ENCODE data around the gene HOXA2.

The HOXA2 gene

DNA sequence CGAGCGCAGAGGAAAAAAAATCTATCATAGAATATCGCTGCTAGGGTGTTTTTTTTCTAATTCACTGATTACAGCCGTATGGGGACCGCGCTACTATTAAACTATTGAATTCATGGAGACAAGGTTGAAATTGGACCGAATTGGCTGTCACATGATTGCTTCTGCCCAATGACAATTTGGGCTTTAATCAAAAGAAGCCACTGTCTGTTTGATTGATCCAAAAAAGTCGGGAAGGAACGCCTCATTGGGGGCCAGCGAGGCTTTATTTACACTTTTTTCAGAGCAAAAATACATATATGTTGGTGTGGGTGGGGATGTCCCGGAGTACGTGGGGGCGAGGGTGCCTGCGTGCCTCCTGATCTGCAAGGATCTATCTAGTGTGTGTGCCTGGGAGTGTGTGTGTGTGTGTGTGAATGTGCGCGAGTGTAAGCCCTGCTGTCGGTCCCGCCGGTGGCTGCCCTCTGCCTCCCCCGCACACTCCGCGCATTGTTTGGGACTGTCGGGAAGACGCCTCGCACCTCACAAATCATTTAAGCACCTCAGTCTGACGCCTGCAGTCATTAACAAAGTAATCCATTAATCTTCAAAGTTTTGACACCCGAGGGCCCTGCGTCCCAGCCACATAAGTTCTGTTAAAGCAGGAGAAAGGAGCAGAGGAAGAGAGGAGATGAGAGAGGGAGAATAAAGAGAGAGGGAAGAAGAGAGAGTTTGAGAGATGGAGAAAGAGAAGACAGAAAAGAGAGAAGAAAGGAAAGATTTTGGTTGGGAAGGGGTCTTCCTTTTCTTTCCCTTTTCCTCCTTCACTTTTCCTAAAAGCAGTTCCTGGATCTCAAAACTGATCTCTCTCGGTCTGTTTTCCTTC is at the start of gene HOXA2:
Gene HOXA2, minus strand, starts transcription at position 103 of the 862 bp plus-strand sequence. CDS start 183 bp downstream, outside the sequence.
- DNase-seq, result no peak

DNA sequence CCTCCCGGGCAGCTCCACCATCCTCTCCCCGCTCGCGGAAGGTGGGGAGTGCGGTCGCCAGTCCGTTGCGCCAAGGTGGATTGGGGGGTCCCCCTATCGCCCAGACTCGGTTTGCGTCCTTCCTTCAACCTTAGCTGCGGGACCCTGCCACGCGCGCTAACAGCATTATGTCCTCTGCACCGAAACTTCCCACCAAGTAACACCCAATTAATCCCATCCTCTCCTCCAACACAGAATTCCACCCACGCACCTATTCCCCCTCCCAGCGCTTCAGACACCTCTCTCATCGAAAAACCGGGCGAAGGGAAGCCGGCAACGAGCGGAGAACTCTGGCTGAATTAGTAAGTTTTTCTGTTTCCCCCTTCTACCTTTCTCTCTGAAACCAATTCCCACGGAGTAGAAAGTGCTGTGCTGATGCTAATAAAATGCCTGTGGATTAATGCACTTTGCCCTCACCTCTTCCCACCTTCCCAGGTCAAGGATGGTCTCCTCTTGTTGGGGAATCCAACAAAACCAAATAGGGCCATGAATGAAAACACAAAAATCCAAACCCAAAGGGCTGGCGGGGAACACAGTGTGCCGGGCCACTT is 49.0 kb upstream of the HOXA2 start:
- no peak for DNase-seq

DNA sequence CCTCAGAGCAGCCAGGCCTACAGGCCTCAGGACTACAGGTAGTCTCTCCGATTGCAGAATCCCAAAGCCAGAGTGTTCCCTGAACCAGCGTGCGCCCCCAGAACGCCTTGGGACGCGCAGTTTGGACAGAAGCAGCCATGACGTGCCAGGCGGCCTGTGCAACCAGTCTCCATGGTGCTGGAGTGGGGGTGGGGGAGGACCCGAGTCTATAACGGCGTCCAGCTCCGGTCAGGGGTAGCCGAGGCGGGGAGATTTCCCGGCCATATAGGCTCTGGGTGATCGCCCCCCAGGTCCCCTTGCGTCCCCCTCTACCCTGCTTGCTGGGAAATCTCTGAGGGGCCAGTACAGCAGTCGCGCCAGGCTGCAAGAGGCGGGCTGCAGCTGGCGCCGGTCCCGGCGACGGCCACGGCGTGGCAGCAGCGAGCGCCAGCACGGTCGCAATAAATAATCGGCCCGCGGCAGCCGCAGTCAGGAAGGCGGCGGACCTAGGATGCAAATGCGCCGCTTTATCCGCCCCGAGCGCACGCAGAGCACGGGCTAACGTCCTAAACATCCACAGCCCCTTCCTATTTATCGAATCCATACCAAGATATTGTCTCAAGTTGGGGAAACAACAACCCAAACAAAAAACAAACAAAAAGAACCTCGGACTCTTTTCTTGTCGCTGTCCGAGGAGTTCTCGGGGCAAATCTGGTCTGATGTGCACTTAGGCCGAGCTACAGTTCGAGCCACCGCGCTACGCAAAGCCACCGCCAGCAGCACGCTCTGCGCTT is 48.3 kb upstream of the HOXA2 start:
- DNase-seq, result peak; percentile 84

DNA sequence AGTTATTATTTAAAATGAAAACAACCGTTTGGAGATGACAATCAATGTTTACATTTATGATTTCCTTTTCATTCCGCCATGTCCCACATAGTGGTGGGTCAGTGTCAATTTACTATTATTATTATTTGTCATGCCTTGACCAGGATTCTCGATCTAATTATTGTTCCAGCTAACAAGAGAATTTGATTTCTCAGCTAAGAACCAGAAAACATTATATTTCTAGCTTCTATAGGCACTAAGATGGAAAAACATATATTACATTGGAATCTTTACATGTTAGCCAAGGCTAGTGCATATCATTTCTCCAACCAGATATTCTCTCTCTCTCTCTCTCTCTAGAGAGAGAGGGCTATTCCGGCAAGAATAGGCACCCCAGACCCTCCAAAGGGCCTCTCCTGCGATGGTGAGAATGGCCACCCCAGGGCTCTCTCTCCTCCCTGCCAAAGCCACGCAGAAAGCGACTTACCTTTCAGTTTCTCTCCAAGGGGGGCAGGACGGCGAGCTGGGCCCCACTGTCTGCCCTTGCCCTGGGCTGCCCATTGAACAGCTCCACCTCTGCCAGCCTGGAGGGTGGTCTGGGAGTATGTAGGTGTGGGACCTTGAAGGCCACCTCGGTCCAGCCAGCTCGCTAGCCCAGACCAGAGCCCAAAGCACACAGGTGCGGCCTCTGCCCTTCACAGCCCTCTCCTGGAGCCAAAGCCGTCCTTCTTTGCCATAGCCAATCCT is 47.5 kb upstream of the HOXA2 start:
- DNase-seq, result no peak

DNA sequence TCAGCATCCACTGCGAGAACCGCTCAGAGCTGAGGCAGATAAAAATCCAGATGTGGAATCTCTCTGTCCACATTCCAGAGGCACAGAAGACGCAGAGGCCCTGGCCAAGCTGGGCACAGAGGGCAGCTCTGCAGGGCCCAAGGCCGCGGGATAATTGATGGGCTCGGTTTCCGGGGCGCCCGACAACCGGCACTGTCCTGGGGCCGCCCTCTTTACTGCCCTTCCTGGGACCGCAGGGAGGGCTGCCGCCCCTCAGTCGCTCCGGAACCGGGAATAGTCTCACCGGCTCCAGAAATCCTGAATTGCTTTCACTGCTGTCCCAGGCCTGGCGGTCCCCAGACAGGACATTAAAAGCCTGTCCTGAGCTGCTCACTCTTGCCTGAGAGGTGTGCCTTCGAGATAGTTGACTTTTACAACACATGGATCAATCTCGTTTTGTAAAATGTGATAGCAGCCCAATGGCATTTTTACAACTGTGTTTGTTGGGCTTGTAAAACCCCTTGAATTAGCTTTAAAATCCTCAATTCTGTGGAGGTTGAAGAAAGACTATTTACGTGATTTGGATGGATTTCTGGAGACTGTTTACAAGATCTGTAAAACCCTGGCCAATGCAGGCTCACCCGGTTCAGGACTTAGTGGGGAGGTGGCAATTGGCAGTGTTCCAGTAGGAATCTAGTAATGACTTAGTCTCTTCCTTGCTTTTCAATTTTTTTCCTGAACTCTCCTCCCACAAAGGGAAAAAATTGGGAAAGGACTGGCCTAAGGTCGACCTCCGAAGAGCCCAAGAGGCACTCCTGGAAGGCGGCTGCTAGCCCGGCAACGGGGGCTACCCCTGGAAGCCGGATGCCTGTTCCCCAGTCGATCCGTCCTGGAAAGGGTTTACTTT is 46.5 kb upstream of the HOXA2 start:
- no peak for DNase-seq

DNA sequence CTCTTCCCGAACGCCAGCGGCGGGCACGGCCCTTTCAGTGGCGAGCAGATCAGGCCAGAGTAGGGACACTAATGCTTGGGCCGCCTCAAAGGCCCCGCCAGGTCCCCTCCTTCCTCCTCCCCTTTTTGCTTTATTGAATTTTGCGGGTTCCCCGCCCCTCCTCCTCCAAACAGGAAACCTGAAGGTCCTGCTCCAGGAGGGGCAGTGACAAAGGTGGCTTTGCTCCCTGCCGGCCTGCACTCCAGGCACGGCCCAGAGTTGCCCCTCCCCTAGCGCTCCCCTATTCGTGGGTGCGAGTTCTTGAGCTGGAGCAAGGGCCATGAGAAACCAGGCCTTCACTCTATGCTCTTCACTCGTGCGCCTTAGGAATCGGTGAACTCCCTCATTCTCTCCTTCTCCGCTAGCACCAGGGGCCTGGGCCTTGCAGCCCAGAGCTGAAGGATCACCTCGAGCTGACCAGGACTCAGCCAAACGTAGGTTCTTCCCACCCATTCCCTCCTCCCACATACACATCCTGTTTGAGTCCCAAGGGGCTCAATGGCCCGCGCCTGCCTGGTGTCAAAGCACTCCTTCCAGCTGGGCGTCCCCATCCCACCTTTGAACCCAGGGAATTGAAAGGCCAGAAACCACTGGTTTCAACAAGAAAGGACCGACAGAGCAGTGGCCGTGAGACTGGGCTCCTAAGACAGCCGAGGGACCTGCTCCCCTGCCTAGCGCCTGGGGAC is 45.7 kb upstream of the HOXA2 start:
- DNase-seq, result no peak

DNA sequence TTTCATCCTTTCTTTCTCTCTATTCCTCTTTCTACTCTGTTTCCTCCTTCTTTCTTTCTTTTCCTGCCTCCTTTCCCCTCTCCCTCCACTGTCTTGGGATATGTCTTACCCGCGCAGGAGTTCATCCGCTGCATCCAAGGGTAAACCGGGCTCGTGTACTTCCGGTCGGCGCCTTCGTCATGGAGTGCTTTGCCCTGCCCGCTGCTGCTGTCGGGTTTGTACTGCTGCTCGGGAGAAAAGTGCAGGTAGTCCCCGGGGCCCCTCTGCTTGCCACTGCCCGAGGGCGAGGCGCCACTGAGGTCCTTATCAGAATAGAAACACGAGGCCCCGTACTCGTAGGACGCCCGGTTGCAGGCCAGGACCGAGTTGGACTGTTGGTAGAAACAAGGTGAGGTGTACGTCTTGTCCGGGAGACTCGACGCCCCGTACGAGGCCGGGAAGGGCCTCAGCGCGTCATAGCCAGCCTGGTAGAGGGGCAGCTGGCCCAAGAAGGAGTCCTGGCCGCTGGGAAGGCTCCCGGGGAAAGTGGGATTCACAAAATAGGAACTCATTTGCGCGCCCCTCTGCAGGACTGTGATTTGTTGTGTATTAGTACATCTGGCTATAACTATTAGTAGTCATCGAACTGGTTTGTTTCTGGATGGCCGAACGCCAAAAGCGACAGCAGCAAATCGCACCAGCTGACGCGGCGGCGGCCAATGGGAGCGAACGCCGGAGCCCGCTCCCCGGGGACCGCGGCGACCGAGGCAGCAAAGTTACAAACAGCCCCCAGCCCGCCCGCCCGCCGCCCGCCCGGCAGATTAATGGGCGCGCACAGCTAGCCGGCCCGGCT is 44.9 kb upstream of the HOXA2 start, which contains the start of gene HOXA6:
Gene HOXA6, minus strand, starts transcription at position 576 of the 832 bp plus-strand sequence. Its CDS starts 25 bp downstream, at position 551.
- no peak for DNase-seq

DNA sequence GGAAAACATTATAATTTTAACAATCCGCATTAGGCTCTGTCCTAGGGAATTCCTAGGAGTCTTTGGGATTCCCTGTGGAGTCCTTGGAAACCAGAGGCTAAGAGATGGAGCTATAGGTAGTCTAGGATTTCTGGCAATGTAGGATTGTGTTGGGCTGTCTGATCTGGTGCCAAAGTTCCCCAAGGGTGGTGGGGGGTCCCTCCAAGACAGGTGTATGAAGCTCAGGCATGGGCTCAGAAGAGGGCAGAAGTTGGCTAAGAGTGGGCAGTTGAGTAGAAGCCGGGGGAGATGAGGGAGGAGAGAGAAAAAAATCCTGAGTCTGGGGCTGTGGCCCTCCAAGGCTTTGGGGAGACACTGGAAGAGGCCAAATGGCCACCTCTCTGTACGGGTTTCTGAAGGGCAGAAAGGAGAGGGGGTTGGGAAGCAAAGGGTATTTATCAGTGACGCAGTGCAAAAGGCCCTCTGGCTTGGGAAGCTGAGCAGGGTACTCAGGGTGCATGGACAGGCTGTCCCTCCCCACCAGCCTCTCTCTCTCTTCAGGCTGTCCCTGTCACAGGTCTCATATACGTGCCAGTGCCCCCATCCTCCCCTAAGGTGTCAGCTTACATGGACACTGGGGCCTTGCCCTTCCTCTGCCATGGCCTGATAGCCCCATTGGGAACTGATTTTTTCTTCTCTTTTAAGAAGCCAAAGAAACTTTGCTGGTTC is 44.2 kb upstream of the HOXA2 start:
- no peak for DNase-seq

DNA sequence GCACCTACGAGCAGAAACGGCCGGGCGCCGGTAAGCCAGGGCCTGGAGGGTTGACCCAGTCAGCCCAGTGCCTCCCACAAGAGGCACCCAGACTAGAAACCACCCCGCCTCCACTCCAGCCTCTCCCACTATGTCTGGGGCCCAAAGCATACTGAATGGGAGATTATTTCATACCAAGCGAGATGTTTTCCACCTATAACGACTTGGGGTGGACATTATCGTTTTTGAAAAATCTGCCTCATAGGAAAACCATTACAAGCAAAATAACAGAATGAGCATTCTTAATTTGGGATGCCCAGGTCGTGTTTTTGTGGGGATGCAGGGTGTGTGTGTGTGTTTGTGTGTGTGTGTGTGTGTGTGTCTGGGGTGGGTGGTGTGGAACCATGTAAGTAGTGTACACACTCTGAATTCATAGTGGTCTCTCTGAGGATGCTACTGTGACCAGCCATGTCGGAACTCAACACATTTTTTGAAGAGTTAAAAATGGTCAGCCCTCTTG is 43.5 kb upstream of the HOXA2 start:
- DNase-seq, result no peak

DNA sequence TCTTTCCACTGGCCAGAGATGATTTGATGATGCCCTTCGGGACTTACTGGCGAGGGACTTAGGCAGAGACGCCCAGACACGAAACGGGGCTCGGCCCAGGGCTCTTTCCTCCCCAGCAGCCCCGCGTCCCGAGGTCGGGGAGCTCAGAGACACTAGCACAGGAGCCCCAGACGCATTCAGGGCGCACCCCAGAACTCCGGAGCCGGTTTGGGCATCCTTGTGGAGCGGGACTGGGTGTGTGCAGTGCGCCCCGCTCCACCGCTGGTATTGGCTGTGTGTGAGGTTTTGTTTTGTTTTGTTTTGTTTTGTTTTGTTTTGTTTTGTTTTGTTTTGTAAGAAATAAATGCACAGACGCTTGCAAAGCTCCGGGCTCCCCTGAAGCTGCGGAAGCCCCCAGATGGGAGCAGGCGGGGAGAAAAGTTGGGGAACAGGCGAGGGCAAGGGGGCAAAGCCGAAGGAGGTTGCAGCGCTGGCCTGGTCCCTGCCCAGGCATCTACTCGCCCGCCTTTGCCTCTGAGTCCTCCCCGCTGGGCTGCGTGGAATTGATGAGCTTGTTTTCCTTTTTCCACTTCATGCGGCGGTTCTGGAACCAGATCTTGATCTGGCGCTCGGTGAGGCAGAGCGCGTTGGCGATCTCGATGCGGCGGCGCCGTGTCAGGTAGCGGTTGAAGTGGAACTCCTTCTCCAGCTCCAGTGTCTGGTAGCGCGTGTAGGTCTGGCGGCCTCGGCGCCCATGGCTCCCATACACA is 42.9 kb upstream of the HOXA2 start:
- DNase-seq, result no peak

DNA sequence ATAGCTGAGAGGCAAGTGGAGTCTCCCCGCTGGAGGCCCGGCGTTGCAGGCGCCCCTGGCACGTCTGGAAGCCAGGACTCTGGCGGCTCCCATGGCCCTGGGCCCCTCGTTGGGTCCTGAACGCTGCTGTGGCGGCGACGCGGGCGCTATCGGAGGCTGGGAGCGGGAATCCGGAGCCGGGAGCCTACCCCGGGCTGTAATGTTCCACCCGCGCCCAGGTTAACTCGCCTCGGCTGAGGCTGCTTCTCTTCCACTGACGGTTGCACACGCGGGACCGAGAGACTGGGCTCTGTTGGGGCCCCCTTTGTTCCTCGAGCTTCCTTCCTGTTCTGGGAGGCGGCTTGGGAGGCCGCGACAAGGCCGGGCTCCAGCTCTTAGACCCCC is 42.3 kb upstream of the HOXA2 start:
- DNase-seq, result no peak

DNA sequence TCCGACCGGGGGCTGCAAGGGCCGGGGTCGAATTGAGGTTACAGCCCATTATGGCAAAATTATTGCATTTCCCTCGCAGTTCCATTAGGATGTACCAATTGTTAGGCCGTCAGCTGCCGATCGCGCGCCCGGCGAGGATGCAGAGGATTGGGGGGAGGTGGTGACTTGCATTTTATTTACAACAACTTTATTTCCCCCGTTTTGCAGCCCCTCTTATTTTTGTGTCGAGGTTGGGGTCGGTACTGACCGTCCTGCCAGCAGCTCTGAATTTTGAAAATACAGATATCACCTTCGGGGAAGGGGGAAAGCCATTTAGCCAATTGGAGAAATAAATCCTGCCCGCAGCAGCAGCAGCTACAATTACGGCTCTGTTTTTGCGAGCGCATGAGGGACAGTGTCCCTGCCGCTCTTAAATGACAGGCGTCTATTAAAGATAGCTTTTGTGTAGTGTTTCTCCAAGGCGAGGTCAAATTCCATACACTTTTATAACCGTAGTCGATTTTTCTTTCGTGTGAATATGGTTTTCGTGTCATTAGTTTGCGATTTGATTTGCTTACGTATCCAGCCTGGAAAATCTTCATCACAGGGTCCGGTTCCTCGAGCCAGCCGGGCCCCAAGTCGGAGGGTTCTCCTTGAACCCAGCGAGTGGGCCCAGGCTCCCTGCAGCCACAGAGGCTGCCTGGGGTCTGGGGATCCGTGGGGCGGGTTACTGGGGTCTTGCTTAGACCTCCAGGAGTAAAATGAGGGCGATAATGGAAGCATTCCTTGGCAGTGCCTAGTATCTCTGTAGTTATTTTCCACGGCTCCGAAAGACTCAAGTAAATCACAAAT is 41.7 kb upstream of the HOXA2 start:
- DNase-seq, result no peak

DNA sequence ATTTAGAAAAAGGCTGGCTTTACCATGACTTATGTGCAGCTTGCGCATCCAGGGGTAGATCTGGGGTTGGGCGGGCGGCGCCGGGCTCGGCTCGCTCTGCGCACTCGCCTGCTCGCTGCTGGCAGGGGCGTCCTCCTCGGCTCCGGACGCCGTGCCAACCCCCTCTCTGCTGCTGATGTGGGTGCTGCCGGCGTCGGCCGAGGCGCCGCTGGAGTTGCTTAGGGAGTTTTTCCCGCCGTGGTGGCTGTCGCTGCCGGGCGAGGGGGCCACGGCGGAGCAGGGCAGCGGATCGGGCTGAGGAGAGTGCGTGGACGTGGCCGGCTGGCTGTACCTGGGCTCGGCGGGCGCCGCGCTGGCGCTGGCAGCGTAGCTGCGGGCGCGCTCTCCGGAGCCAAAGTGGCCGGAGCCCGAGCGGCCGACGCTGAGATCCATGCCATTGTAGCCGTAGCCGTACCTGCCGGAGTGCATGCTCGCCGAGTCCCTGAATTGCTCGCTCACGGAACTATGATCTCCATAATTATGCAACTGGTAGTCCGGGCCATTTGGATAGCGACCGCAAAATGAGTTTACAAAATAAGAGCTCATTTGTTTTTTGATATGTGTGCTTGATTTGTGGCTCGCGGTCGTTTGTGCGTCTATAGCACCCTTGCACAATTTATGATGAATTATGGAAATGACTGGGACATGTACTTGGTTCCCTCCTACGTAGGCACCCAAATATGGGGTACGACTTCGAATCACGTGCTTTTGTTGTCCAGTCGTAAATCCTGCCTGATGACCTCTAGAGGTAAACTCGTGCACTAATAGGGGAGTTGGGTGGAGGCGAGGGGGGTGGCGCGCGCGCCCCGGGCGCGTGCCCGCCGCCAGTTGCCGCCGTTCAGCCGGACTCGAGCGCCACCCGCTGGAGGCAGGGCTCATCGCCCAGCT is 40.8 kb upstream of the HOXA2 start, which contains the start of gene HOXA5:
Gene HOXA5, minus strand, starts transcription at position 659 of the 927 bp plus-strand sequence. Its CDS starts 74 bp downstream, at position 585.
- DNase-seq, result no peak

DNA sequence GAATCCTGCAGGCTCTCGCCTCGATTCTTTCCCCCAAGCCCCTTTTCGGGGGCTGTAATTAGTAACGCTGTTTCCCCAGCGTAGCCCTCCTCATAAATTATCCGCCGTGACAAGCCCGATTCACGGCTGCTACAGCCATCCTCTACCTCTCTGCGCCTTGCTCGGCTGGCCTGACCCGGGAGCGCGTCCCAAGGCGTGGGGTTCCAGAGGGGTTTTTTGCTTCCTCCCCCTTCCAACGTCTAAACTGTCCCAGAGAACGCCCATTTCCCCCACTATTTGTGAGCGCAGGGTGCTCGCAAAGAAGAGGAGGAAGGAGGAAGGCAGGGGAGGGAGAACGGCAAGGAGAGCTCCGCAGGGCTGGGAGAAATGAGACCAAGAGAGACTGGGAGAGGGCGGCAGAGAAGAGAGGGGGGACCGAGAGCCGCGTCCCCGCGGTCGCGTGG is 40.1 kb upstream of the HOXA2 start:
- no peak for DNase-seq

DNA sequence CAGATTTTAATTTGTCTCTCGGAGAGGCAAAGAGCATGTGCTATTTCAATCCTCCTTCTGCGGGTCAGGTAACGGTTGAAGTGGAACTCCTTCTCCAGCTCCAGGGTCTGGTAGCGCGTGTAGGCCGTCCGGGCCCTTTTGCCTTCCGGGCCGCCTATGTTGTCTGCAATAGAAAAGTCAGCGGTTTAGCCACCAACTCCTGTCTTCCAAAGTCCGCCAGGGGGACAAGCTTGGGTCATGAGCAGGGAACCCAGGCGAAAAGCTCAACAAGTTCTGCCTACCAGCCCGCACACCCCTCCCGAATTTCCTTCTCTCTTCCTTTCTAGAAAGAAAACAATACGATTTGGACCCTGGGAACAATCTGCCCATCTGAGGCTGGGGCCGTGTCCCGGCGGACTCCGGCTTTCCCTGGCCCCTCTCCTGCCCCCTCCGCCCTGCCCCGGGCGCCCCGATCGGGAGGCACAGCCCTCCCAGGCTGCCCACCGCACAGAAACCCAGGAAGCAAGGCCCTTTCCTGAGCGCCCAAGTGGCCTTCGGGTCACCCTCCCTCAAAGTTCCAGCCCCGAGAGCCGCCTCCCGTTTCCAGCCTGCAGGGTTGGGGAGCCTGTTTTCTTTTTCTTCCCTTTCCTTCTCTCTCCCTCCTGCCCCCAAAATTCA is 39.6 kb upstream of the HOXA2 start:
- no peak for DNase-seq

All from 8988T (cell line).